Common myeloid progenitor, CD34-positive (primary cell): ENCODE measurements around the gene KLK1.

Source experiments
- CTCF ChIA-PET: fragments of 350-600 bp; sonication (Branson Sonifier 250); formaldehyde crosslinking; loops from one replicate; lab custom pipeline; 2021; ENCODE audit warnings: antibody characterized with exemption; lab: Charles Lee
- POLR2A ChIA-PET: fragments of 350-600 bp; sonication (Branson Sonifier 250); formaldehyde crosslinking; loops from one replicate; lab custom pipeline; 2021; ENCODE audit warnings: antibody characterized with exemption; lab: Charles Lee
- DNase-seq, 3 donors: peaks; one replicate each; pipeline versions ENCODE4 v3.0.0 to v3.0.0-alpha.2; 2013
- H3K27ac ChIP-seq, 2 experiments: 1 replicate in 1 of 2; 2 replicates in 1 of 2; pipeline ENCODE4 v1.7.0; 2013; ENCODE audit warnings: inconsistent platforms in 2 of 2, low read length in 2 of 2, mild to moderate bottlenecking in 2 of 2, low read depth in 1 of 2, moderate library complexity in 1 of 2; ENCODE audit not compliant: severe bottlenecking in 2 of 2, insufficient read depth in 1 of 2, poor library complexity in 1 of 2
- H3K27me3 ChIP-seq, 5 experiments: replicated peaks in 2 of 5; 1 replicate in 3 of 5; 2 replicates in 2 of 5; pipeline versions ENCODE4 v1.6.1 to v1.7.0; 2013; ENCODE audit warnings: low read length in 4 of 5, mild to moderate bottlenecking in 2 of 5, moderate library complexity in 2 of 5, inconsistent platforms in 1 of 5; ENCODE audit not compliant: insufficient read depth in 5 of 5, control insufficient read depth in 4 of 5
- H3K36me3 ChIP-seq, 4 experiments: 1 replicate in 2 of 4; 2 replicates in 2 of 4; pipeline versions ENCODE4 v1.6.1 to v1.7.0; 2013; ENCODE audit warnings: low read length in 3 of 4, control low read depth in 1 of 4, mild to moderate bottlenecking in 1 of 4; ENCODE audit not compliant: control insufficient read depth in 4 of 4, insufficient read depth in 4 of 4
- H3K4me1 ChIP-seq, 4 experiments: 1 replicate in 3 of 4; 2 replicates in 1 of 4; pipeline versions ENCODE4 v1.6.1 to v1.7.1; 2013; ENCODE audit warnings: low read length in 3 of 4, mild to moderate bottlenecking in 3 of 4, control low read depth in 1 of 4, inconsistent platforms in 1 of 4, moderate library complexity in 1 of 4; ENCODE audit not compliant: control insufficient read depth in 4 of 4, insufficient read depth in 4 of 4; ENCODE audit errors: control extremely low read depth in 1 of 4
- H3K4me3 ChIP-seq, 7 experiments: 1 replicate in 4 of 7; 2 replicates in 3 of 7; pipeline versions ENCODE4 v1.5.1 to v1.7.0; 2013; ENCODE audit warnings: mild to moderate bottlenecking in 7 of 7, low read length in 6 of 7, moderate library complexity in 6 of 7, inconsistent platforms in 2 of 7, low read depth in 2 of 7, control low read depth in 1 of 7; ENCODE audit not compliant: insufficient read depth in 4 of 7, control insufficient read depth in 1 of 7; ENCODE audit errors: extremely low read depth in 1 of 7
- H3K9me3 ChIP-seq, 5 experiments: 1 replicate in 4 of 5; 2 replicates in 1 of 5; pipeline versions ENCODE4 v1.6.1 to v1.7.1; 2013; ENCODE audit warnings: low read length in 4 of 5, mild to moderate bottlenecking in 2 of 5, inconsistent platforms in 1 of 5, low read depth in 1 of 5, moderate library complexity in 1 of 5; ENCODE audit not compliant: control insufficient read depth in 4 of 5, insufficient read depth in 2 of 5; ENCODE audit errors: control extremely low read depth in 1 of 5
- WGBS: methylation state at CpG from one replicate; pipeline ENCODE4 v1.1.5; 2013; ENCODE audit not compliant: insufficient coverage; 5-methylcytosine and 5-hydroxymethylcytosine counted together

Gene KLK1

DNA sequence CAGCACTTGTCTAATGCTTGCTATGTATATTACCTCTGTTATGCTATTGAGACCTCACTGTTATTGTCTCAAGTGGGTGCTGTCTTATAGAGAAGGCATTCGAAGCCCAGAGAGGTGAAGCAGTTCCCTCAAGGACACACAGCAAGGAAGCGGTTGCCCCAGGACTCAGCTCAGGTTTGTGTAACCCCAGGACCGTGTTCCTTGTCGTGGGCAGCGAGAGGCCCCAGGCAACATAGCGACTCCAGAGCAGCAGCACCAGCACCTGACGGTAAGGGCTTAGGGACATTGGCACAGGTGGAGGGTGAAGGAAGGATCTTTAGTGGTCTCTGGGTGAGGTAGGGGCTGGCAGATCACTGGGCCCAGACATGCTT lies 7.4 kb upstream of the KLK1 start:
- H3K27ac ChIP-seq = no peak overlapping the region
- POLR2A ChIA-PET = no interaction called here
- H3K4me1 ChIP-seq = peaks cover 0 to 8% (median 8%) of the 10 kb centered on the region in 4 experiments
- H3K4me3 ChIP-seq = no peak overlapping the region
- peaks cover 14 to 69% (median 19%) of the 10 kb centered on the region in 5 experiments for H3K27me3 ChIP-seq
- CTCF ChIA-PET = no interaction called here
- H3K36me3 ChIP-seq = no peaks in the 10 kb centered on the region
- no peak for DNase-seq
- H3K9me3 ChIP-seq = peaks cover 0 to 7% (median 3%) of the 10 kb centered on the region in 5 experiments
- 81% methylated on average over 7 of the region's 7 CpGs for WGBS

DNA sequence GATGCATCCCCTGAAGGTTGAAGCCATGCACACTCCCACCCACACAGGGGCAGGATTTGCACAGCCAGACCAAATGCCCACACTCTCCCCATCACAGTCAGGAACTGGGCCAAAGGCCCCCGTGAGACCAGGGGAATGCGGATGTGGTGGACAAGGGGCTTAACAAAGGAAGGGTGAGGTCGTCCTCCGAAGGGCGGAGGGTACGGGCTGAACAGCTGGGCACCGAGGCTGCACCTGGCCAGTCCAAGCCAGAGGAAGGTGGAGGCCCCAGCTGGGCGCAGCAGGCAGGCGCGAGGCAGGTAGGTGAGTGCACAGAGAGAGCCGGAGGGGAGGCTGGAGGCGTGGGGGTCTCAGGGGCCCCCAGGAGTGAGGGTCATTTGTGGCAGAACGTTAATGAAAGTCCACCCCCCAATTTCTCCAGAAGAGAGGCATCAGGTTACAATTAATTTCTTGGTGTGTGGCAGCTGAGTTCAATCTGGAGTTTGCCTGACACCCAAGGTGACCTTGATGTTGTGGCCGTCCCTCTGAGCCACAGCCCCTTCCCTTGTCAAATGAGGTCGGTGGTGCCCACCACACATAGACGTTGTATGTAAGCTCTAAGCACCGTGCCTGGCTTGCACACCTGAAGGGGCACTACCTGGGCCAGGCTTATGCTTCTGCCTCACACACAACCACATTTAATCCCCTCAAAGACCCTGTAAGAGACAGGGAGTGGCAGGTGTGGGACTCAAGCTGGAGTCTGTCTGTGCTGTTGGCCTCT lies 6.9 kb upstream of the KLK1 start:
- 57% methylated on average over 13 of the region's 17 CpGs for WGBS
- H3K4me3 ChIP-seq = no peak overlapping the region
- peaks cover 0 to 2% (median 2%) of the 10 kb centered on the region in 4 experiments for H3K4me1 ChIP-seq
- POLR2A ChIA-PET = no interaction called here
- no peaks in the 10 kb centered on the region for H3K36me3 ChIP-seq
- peaks cover 0 to 7% (median 3%) of the 10 kb centered on the region in 5 experiments for H3K9me3 ChIP-seq
- no peak for DNase-seq
- CTCF ChIA-PET = no interaction called here
- H3K27me3 ChIP-seq = peaks cover 14 to 69% (median 21%) of the 10 kb centered on the region in 5 experiments
- H3K27ac ChIP-seq = no peak overlapping the region

DNA sequence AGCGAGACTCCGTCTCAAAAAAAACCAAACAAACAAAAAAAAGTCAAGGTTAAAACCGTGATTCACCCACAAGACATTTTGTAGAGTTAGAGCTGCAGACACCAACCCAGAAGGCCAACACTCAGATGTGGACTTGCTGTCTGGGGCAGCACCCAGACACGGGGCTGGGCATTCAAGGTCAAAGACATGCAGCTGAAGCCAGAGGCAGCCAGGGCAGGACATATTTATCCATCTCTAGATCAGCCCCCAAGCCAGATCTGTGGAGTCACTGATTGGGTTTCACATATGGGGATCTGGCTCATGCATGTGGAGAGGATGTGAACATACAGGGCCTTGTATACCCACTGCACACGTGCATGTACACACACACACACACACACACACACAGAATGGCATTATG lies 6.2 kb upstream of the KLK1 start:
- no peak overlapping the region for H3K4me3 ChIP-seq
- WGBS = 87% methylated on average over 4 of the region's 5 CpGs
- CTCF ChIA-PET = no interaction called here
- H3K36me3 ChIP-seq = no peaks in the 10 kb centered on the region
- H3K27me3 ChIP-seq = peaks cover 10 to 63% (median 18%) of the 10 kb centered on the region in 5 experiments
- no peak overlapping the region for H3K27ac ChIP-seq
- POLR2A ChIA-PET = no interaction called here
- H3K4me1 ChIP-seq = no peaks in the 10 kb centered on the region
- H3K9me3 ChIP-seq = peaks cover 0 to 7% (median 3%) of the 10 kb centered on the region in 5 experiments
- no peak for DNase-seq

DNA sequence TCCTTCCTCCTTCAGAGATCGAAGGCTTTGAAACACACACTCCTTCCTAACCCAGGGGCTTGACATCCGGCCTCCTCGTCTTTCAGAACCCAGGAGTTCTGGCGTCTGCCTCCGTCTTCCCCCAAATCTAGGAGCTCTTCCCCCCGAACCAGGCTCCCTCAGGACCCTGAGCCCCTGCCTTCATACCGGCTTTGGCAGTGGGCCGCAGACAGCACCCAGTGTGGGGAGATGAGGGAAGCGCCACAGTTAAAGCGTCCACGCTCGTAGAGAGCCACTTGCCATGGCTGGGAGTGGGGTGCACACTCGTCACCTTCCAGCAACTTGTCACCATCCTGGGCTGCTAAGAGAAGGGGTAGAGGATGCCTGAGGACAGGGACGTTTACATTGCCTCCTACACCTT lies 3.9 kb upstream of the KLK1 start:
- whole genome bisulfite sequencing = 86% methylated on average over 12 of the region's 14 CpGs

DNA sequence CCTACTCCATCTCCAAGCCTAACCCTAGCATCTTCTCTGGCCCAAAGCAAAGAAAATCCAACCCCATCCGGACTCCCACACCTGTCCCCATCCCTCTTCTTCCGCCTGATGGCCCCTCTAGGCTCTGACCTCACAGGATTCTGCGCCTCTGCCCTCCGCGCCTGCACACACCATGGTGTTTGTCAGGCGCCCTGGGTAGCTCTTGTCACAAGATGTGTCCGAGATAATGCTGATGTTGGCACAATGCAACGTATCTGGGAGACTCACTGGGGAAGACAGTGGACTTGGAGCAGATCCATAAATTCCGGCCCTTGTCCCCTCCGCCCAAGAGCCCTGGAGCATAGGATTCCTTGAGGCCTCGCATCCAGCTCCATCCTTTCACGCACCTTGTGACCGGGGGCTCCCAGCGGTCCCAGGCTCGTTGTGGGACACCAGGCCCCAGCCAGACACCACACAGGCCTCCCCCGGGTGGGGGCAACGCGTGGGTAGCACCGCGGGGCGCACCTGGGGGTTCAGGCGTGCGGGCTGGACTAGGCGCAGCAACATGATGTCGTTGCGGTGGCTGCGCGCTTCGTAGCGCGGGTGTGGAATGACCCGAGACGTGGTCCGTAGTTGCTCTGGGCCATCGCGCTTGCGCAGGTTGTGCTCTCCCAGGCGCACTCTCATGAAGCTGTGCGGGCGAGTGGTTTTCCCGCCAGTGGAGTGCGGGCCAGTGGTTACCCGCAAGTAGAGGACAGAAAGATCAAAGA lies 3.1 kb upstream of the KLK1 start:
- WGBS = 82% methylated on average over 40 of the region's 43 CpGs
- ChIA-PET POLR2A (no interaction called here), CTCF (no interaction called here)
- no peak overlapping the region for H3K4me3 ChIP-seq
- peaks cover 0 to 7% (median 3%) of the 10 kb centered on the region in 5 experiments for H3K9me3 ChIP-seq
- DNase-seq = no peak
- H3K27ac ChIP-seq = no peak overlapping the region
- no peaks in the 10 kb centered on the region for H3K36me3 ChIP-seq
- no peaks in the 10 kb centered on the region for H3K4me1 ChIP-seq
- H3K27me3 ChIP-seq = peaks cover 8 to 64% (median 18%) of the 10 kb centered on the region in 5 experiments

More for the DNA sequence above, 3.9 kb upstream of the KLK1 start:
- Histone ChIP-seq H3K4me3 (no peak overlapping the region), H3K4me1 (no peaks in the 10 kb centered on the region), H3K27me3 (peaks cover 8 to 57% (median 15%) of the 10 kb centered on the region in 5 experiments), H3K9me3 (peaks cover 0 to 7% (median 3%) of the 10 kb centered on the region in 5 experiments), H3K27ac (no peak overlapping the region), H3K36me3 (no peaks in the 10 kb centered on the region)
- CTCF ChIA-PET = no interaction called here
- DNase-seq = no peak
- POLR2A ChIA-PET = no interaction called here

GRCh38 chr19:50822661-50823208 lies 852 bp downstream of the KLK1 start:
- H3K4me3 ChIP-seq = no peak overlapping the region
- H3K9me3 ChIP-seq = peaks cover 0 to 7% (median 3%) of the 10 kb centered on the region in 5 experiments
- CTCF ChIA-PET = no interaction called here
- WGBS = 64% methylated on average over 6 of the region's 7 CpGs
- H3K27me3 ChIP-seq = peaks cover 2 to 86% (median 37%) of the 10 kb centered on the region in 5 experiments
- POLR2A ChIA-PET = no interaction called here
- no peak overlapping the region for H3K27ac ChIP-seq
- no peak for DNase-seq
- peaks cover 0 to 15% (median 10%) of the 10 kb centered on the region in 4 experiments for H3K4me1 ChIP-seq
- no peaks in the 10 kb centered on the region for H3K36me3 ChIP-seq
